ENCODE measurements around the gene SLC25A27. TPM values are rescaled to one million over a fixed set of nuclear protein-coding genes. Genes with fewer than 3 reads are reported as not detected.

The SLC25A27 gene
- total and polyA plus RNA-seq, 2 donors (not counting 1 experiment from before 2014, with no cell fraction given): 0.75 to 3.8 TPM

DNA sequence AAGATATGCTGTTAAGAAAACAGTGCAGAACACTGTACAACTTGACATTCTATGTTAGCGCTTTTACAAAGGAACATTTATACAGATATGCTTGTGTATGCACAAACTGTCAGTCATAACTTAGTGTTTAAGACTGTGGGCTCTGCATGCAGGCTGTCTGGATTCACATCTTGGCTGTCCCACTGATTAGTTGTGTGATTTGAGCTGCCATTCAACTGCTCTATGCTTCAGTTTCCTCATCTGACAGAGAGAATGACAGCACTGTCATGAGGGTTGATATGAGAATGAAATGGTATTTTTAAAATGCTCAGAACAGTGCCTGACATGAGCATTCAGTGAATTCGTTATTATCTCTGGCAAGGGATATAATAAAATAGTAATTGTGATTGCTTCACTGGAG is 8.7 kb downstream of the SLC25A27 start:
- Mint-ChIP-seq H3K4me1 (no peaks in the 10 kb centered on the region), H3K27me3 (no peaks in the 10 kb centered on the region), H3K27ac (no peak overlapping the region), H3K9me3 (ENCODE audit: insufficient read depth) (no peaks in the 10 kb centered on the region), H3K4me3 (no peak overlapping the region)
- Histone ChIP-seq H3K4me1 (ENCODE audit: control insufficient read depth in 2 of 2, insufficient read depth in 2 of 2, low read length in 2 of 2) (no peaks in the 10 kb centered on the region), H2AFZ (ENCODE audit: insufficient read depth, low read depth, low read length, poor library complexity, severe bottlenecking) (no peak overlapping the region), H3K27ac (ENCODE audit: low read length in 2 of 2) (no peak overlapping the region), H3K36me3 (replicated peaks in 1 of 2; ENCODE audit: control extremely low read depth in 1 of 2, control insufficient read depth in 1 of 2, extremely low read depth in 1 of 2, insufficient read depth in 2 of 2, low read length in 1 of 2) (no peaks in the 10 kb centered on the region), H3K9ac (ENCODE audit: low read length) (no peak overlapping the region), H3K27me3 (replicated peaks in 1 of 4; ENCODE audit: control extremely low read depth in 1 of 4, control insufficient read depth in 3 of 4, insufficient read depth in 4 of 4, low read length in 3 of 4) (peaks cover 0 to 2% (median 0%) of the 10 kb centered on the region in 4 experiments), H4K20me1 (ENCODE audit: control insufficient read depth, insufficient read depth, low read length, poor library complexity, severe bottlenecking) (no peaks in the 10 kb centered on the region), H3K9me3 (ENCODE audit: control extremely low read depth in 1 of 3, control insufficient read depth in 2 of 3, insufficient read depth in 1 of 3, low read length in 2 of 3) (no peaks in the 10 kb centered on the region), H3K4me2 (replicated peaks; ENCODE audit: low read depth, low read length, poor library complexity, severe bottlenecking) (no peak overlapping the region), H3K79me2 (ENCODE audit: control insufficient read depth, insufficient read depth, low read length) (no peaks in the 10 kb centered on the region), H3K4me3 (ENCODE audit: control extremely low read depth in 1 of 5, extremely low read depth in 1 of 5, insufficient read depth in 1 of 5, low read depth in 2 of 5, low read length in 4 of 5) (no peak overlapping the region)
- intact Hi-C loops (cut with micrococcal nuclease): no loop called here
- 86% methylated on average over 2 of the region's 2 CpGs for WGBS (ENCODE audit: insufficient coverage)
- DNase-seq (no peak), ATAC-seq (ENCODE audit: low read depth) (no peak)
- POLR2A ChIA-PET: no interaction called here
- CTCF ChIA-PET: no interaction called here
- no peak for TF ChIP-seq EZH2 (IDR thresholded peaks at IDR 0.05; ENCODE audit: borderline replicate concordance, insufficient read depth, low read depth, low read length, poor library complexity, severe bottlenecking)
- TF ChIP-seq, protein P1, sequence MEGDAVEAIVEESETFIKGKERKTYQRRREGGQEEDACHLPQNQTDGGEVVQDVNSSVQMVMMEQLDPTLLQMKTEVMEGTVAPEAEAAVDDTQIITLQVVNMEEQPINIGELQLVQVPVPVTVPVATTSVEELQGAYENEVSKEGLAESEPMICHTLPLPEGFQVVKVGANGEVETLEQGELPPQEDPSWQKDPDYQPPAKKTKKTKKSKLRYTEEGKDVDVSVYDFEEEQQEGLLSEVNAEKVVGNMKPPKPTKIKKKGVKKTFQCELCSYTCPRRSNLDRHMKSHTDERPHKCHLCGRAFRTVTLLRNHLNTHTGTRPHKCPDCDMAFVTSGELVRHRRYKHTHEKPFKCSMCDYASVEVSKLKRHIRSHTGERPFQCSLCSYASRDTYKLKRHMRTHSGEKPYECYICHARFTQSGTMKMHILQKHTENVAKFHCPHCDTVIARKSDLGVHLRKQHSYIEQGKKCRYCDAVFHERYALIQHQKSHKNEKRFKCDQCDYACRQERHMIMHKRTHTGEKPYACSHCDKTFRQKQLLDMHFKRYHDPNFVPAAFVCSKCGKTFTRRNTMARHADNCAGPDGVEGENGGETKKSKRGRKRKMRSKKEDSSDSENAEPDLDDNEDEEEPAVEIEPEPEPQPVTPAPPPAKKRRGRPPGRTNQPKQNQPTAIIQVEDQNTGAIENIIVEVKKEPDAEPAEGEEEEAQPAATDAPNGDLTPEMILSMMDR (IDR thresholded peaks at IDR 0.05): no peak

DNA sequence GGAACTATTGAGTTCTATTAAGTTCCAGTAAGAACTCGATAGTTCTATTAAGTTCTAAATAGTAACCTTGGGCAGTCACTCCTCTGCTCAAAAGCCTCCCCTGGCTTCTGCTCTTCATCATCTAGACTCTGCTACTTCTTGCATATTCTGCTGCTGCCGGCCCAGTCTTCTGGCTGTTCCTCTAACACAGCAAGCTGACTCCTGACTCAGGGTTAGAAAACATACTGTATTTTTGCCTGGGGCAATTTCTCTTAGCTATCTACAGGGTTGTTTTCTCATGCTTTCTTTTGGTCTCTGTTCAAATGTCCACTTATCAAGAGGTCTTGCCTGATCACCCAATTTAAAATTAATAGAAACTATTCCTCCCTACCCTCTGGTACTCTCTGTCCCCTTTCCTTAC is 14.6 kb downstream of the SLC25A27 start:
- H3K4me3 ChIP-seq (ENCODE audit: control extremely low read depth in 1 of 5, extremely low read depth in 1 of 5, insufficient read depth in 1 of 5, low read depth in 2 of 5, low read length in 4 of 5): no peak overlapping the region
- WGBS (ENCODE audit: insufficient coverage): 87% methylated on average over 2 of the region's 2 CpGs
- intact Hi-C loops (cut with micrococcal nuclease): no loop called here
- no peak overlapping the region for H3K4me2 ChIP-seq (replicated peaks; ENCODE audit: low read depth, low read length, poor library complexity, severe bottlenecking)
- H3K79me2 ChIP-seq (ENCODE audit: control insufficient read depth, insufficient read depth, low read length): no peaks in the 10 kb centered on the region
- no peaks in the 10 kb centered on the region for H3K9me3 ChIP-seq (ENCODE audit: control extremely low read depth in 1 of 3, control insufficient read depth in 2 of 3, insufficient read depth in 1 of 3, low read length in 2 of 3)
- ChIA-PET CTCF (no interaction called here), POLR2A (no interaction called here)
- no peak overlapping the region for H2AFZ ChIP-seq (ENCODE audit: insufficient read depth, low read depth, low read length, poor library complexity, severe bottlenecking)
- no peaks in the 10 kb centered on the region for H3K36me3 ChIP-seq (replicated peaks in 1 of 2; ENCODE audit: control extremely low read depth in 1 of 2, control insufficient read depth in 1 of 2, extremely low read depth in 1 of 2, insufficient read depth in 2 of 2, low read length in 1 of 2)
- Mint-ChIP-seq H3K27me3 (no peaks in the 10 kb centered on the region), H3K4me1 (no peaks in the 10 kb centered on the region), H3K27ac (no peak overlapping the region), H3K9me3 (ENCODE audit: insufficient read depth) (no peaks in the 10 kb centered on the region), H3K4me3 (no peak overlapping the region)
- H3K4me1 ChIP-seq (ENCODE audit: control insufficient read depth in 2 of 2, insufficient read depth in 2 of 2, low read length in 2 of 2): no peaks in the 10 kb centered on the region
- ATAC-seq (ENCODE audit: low read depth): no peak
- no peak for TF ChIP-seq EZH2 (IDR thresholded peaks at IDR 0.05; ENCODE audit: borderline replicate concordance, insufficient read depth, low read depth, low read length, poor library complexity, severe bottlenecking)
- TF ChIP-seq, protein P1 (IDR thresholded peaks at IDR 0.05): no peak
- DNase-seq: no peak
- H3K9ac ChIP-seq (ENCODE audit: low read length): no peak overlapping the region
- no peaks in the 10 kb centered on the region for H4K20me1 ChIP-seq (ENCODE audit: control insufficient read depth, insufficient read depth, low read length, poor library complexity, severe bottlenecking)
- no peak overlapping the region for H3K27ac ChIP-seq (ENCODE audit: low read length in 2 of 2)
- H3K27me3 ChIP-seq (replicated peaks in 1 of 4; ENCODE audit: control extremely low read depth in 1 of 4, control insufficient read depth in 3 of 4, insufficient read depth in 4 of 4, low read length in 3 of 4): peaks cover 0 to 3% (median 0%) of the 10 kb centered on the region in 4 experiments
